IMR-90 (cell line): Measurements from ENCODE around the gene TERF2IP. TPM values are rescaled to one million over a fixed set of nuclear protein-coding genes. Genes with fewer than 3 reads are reported as not detected.
A peak's percentile ranks its signal among the peaks of the same experiment; 100 is the strongest.

ENCODE experiments used
- ATAC-seq: fragments of 200-7000 bp; cut with Tn5 transposase; 2 replicates; pipeline ENCODE4 v1.9.1; 2020; ENCODE audit warnings: low read depth, mild to moderate bottlenecking, moderate library complexity
- BruUV-seq: library from RNA; stranded (reverse); fragments of 400-500 nt; replicated peaks from 2 replicates; lab custom pipeline; 2021; lab: Mats Ljungman, UMichigan
- CTCF ChIA-PET: fragments of 300-600 bp; formaldehyde crosslinking; extraction: SDS; loops from one replicate; lab custom pipeline; 2021; ENCODE audit warnings: antibody characterized with exemption; lab: Yijun Ruan, JAX
- POLR2A ChIA-PET: fragments of 300-600 bp; sonication (Branson Sonifier 250); formaldehyde crosslinking; loops from one replicate; lab custom pipeline; 2022; ENCODE audit warnings: antibody characterized with exemption; ENCODE audit not compliant: unreplicated experiment; lab: Charles Lee
- DNase-seq: peaks from one replicate; pipeline ENCODE4 v3.0.0; 2013
- H2AFZ ChIP-seq: replicated peaks from 2 replicates; pipeline ENCODE3; 2013; ENCODE audit warnings: low read length, mild to moderate bottlenecking; ENCODE audit not compliant: poor library complexity
- H2AK5ac ChIP-seq: 2 replicates; pipeline ENCODE4 v1.6.1; 2013; ENCODE audit warnings: low read depth, low read length, inconsistent platforms
- H2AK9ac ChIP-seq: replicated peaks from 2 replicates; pipeline ENCODE3; 2013; ENCODE audit warnings: mild to moderate bottlenecking, low read depth, low read length, moderate library complexity; ENCODE audit not compliant: poor library complexity
- H2BK120ac ChIP-seq: 2 replicates; pipeline ENCODE4 v1.6.1; 2013; ENCODE audit warnings: low read depth, low read length, inconsistent platforms
- H2BK15ac ChIP-seq: 3 replicates; pipeline ENCODE4 v1.6.1; 2013; ENCODE audit warnings: low read depth, low read length, inconsistent platforms
- H2BK20ac ChIP-seq: 2 replicates; pipeline ENCODE4 v1.6.1; 2013; ENCODE audit warnings: low read depth, mild to moderate bottlenecking, inconsistent platforms, low read length, moderate library complexity
- H2BK5ac ChIP-seq: 2 replicates; pipeline ENCODE4 v1.6.1; 2013; ENCODE audit warnings: mild to moderate bottlenecking, low read depth, low read length, inconsistent platforms; ENCODE audit not compliant: poor library complexity, severe bottlenecking
- H3K14ac ChIP-seq: replicated peaks from 2 replicates; pipeline ENCODE4 v1.6.1; 2013; ENCODE audit warnings: low read depth, low read length, inconsistent platforms
- H3K18ac ChIP-seq: 2 replicates; pipeline ENCODE4 v1.6.1; 2013; ENCODE audit warnings: low read depth, low read length, control low read depth
- H3K23ac ChIP-seq: 2 replicates; pipeline ENCODE4 v1.6.1; 2013; ENCODE audit warnings: low read depth, low read length, inconsistent platforms
- H3K27ac ChIP-seq: 2 replicates; pipeline ENCODE4 v1.5.1; 2013; ENCODE audit warnings: mild to moderate bottlenecking, control low read depth, low read length; ENCODE audit not compliant: insufficient read depth
- H3K27me3 ChIP-seq: 2 replicates; pipeline ENCODE4 v1.6.1; 2013; ENCODE audit warnings: low read length; ENCODE audit not compliant: control insufficient read depth, insufficient read depth
- H3K36me3 ChIP-seq: 2 replicates; pipeline ENCODE4 v1.6.1; 2013; ENCODE audit warnings: low read length, mixed read lengths; ENCODE audit not compliant: control insufficient read depth, insufficient read depth
- H3K4ac ChIP-seq: 2 replicates; pipeline ENCODE4 v1.6.1; 2013; ENCODE audit warnings: low read depth, low read length, inconsistent platforms
- H3K4me1 ChIP-seq: 2 replicates; pipeline ENCODE4 v1.6.1; 2013; ENCODE audit warnings: low read length, mixed read lengths; ENCODE audit not compliant: control insufficient read depth, insufficient read depth
- H3K4me2 ChIP-seq: 2 replicates; pipeline ENCODE4 v1.6.1; 2013; ENCODE audit warnings: low read depth, mild to moderate bottlenecking, control low read depth, low read length, moderate library complexity
- H3K4me3 ChIP-seq: 2 replicates; pipeline ENCODE4 v1.5.1; 2013; ENCODE audit warnings: low read depth, mild to moderate bottlenecking, control low read depth, low read length, moderate library complexity; ENCODE audit not compliant: insufficient read depth
- H3K56ac ChIP-seq: 2 replicates; pipeline ENCODE4 v1.6.1; 2013; ENCODE audit warnings: low read length, inconsistent platforms; ENCODE audit not compliant: insufficient read depth; ENCODE audit errors: extremely low read depth
- H3K79me1 ChIP-seq, 2 experiments: 2 replicates each; pipeline ENCODE4 v1.6.1; 2013; ENCODE audit warnings: low read length in 2 of 2, inconsistent platforms in 1 of 2, low read depth in 1 of 2
- H3K9ac ChIP-seq: 2 replicates; pipeline ENCODE4 v1.6.1; 2013; ENCODE audit warnings: low read depth, low read length, control low read depth
- H3K9me1 ChIP-seq: 2 replicates; pipeline ENCODE4 v1.6.1; 2013; ENCODE audit warnings: low read length, inconsistent platforms; ENCODE audit not compliant: insufficient read depth
- H3K9me3 ChIP-seq: 2 replicates; pipeline ENCODE4 v1.6.1; 2013; ENCODE audit warnings: low read length; ENCODE audit not compliant: control insufficient read depth, insufficient read depth
- H4K20me1 ChIP-seq: 2 replicates; pipeline ENCODE4 v1.6.1; 2013; ENCODE audit warnings: low read length, inconsistent platforms; ENCODE audit not compliant: insufficient read depth
- H4K5ac ChIP-seq: 2 replicates; pipeline ENCODE4 v1.6.1; 2013; ENCODE audit warnings: mild to moderate bottlenecking, low read depth, low read length, control low read depth
- H4K8ac ChIP-seq, 2 experiments: 2 replicates each; pipeline ENCODE4 v1.6.1; 2013; ENCODE audit warnings: low read depth in 2 of 2, low read length in 2 of 2, control low read depth in 1 of 2, inconsistent platforms in 1 of 2
- H4K91ac ChIP-seq: 2 replicates; pipeline ENCODE4 v1.6.1; 2013; ENCODE audit warnings: low read depth, low read length, inconsistent platforms; ENCODE audit not compliant: insufficient read depth
- CEBPB ChIP-seq: IDR thresholded peaks from 2 replicates; pipeline ENCODE4 v1.6.1; 2012; ENCODE audit warnings: low read depth, low read length, improper control_type of control experiment
- WGBS, 2 experiments: methylation state at CpG; one replicate each; pipeline versions ENCODE4 v1.1.5 to v1.1.7; 2013; ENCODE audit warnings: missing lambda C conversion rate in 2 of 2; ENCODE audit not compliant: insufficient read length in 1 of 2; ENCODE audit errors: extremely low coverage in 2 of 2; 5-methylcytosine and 5-hydroxymethylcytosine counted together
- dilution Hi-C: fragments of 300-500 bp; cut with HindIII; formaldehyde crosslinking; loops from one replicate; pipeline ENCODE4 v1.14.3; 2018; ENCODE audit warnings: low sequenced_read_pairs; ENCODE audit not compliant: unreplicated experiment
- in situ Hi-C: fragments of 300-500 bp; cut with MboI; formaldehyde crosslinking; loops from 3 replicates; pipeline ENCODE4 v1.14.3; 2019; ENCODE audit warnings: low sequenced_read_pairs, inconsistent platforms, mixed read lengths
- intact Hi-C: fragments of 100-400 bp; cut with micrococcal nuclease; formaldehyde crosslinking; loops from 2 replicates; pipeline ENCODE4 v1.10.0; 2022
- polyA plus RNA-seq, 3 experiments: library from polyadenylated mRNA; depleted of rRNA; stranded (reverse); fragments of >200 nt; gene quantifications; 2 replicates each; pipeline ENCODE4 v1.2.3, GENCODE V29; 2012; ENCODE audit warnings: low replicate concordance in 1 of 3
- total RNA-seq: library from RNA; depleted of rRNA; stranded (reverse); fragments of >200 nt; gene quantifications from 2 replicates; pipeline ENCODE4 v1.2.3, GENCODE V29; 2012
- TF ChIP-seq, protein P1 (sequence below): conservative IDR thresholded peaks from 2 replicates; pipeline ENCODE4 v1.5.1; 2012; ENCODE audit warnings: mild to moderate bottlenecking, low read depth, low read length, improper control_type of control experiment

The TERF2IP gene
- total and polyA plus RNA-seq, 2 of the 4 experiments (the other 2 are of a cell fraction) = 15.4 to 32.5 TPM

DNA sequence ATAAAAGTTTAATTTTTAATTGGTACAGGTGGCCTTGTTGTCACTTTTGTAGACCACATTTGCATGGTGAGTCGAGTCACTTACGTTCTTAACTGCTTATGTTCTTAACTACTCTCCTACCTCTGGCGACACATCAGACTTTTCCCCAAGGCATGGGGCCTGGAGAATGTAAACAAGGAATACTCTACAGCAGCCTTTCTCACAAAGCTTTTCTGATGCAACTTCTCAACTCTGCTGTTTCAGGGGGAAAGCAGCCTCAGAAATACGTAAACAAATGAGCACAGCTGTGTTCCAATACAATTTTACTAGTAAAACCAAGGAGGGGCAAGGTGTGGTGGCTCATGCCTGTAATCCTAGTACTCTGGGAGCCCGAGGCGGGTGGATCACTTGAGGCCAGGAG, 7.0 kb upstream of the TERF2IP start:
- peaks cover 17% of the 10 kb centered on the region; the same call in 1 of the 2 replicates for H4K20me1 ChIP-seq
- no peak overlapping the region for H3K4me3 ChIP-seq
- ATAC-seq (peak; percentile 89), DNase-seq (peak; percentile 86)
- no peak overlapping the region for H3K56ac ChIP-seq
- H3K79me1 ChIP-seq = peaks cover 31 to 43% of the 10 kb centered on the region in 2 experiments
- TF ChIP-seq CEBPB = peak; percentile 63
- TF ChIP-seq, protein P1, sequence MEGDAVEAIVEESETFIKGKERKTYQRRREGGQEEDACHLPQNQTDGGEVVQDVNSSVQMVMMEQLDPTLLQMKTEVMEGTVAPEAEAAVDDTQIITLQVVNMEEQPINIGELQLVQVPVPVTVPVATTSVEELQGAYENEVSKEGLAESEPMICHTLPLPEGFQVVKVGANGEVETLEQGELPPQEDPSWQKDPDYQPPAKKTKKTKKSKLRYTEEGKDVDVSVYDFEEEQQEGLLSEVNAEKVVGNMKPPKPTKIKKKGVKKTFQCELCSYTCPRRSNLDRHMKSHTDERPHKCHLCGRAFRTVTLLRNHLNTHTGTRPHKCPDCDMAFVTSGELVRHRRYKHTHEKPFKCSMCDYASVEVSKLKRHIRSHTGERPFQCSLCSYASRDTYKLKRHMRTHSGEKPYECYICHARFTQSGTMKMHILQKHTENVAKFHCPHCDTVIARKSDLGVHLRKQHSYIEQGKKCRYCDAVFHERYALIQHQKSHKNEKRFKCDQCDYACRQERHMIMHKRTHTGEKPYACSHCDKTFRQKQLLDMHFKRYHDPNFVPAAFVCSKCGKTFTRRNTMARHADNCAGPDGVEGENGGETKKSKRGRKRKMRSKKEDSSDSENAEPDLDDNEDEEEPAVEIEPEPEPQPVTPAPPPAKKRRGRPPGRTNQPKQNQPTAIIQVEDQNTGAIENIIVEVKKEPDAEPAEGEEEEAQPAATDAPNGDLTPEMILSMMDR = no peak
- no peak overlapping the region for H2BK15ac ChIP-seq
- H3K27me3 ChIP-seq = no peaks in the 10 kb centered on the region
- dilution Hi-C loops (no loop called here), intact Hi-C loops (loop anchor here (10.0 kb wide), 1 partner anchor 1534 kb away; no protein-coding TSS in a partner anchor), in situ Hi-C loops (loop anchor here (10.0 kb wide), 1 partner anchor 124 kb away; no protein-coding TSS in a partner anchor)
- no peak overlapping the region for H2AFZ ChIP-seq
- H3K4me1 ChIP-seq = peaks cover 6% of the 10 kb centered on the region; the same call in 1 of the 2 replicates
- POLR2A ChIA-PET = no interaction called here
- H2BK5ac ChIP-seq = no peak overlapping the region
- H3K4me2 ChIP-seq = no peak overlapping the region; the same call in 1 of the 2 replicates
- H3K23ac ChIP-seq = no peak overlapping the region
- no peak overlapping the region for H2BK120ac ChIP-seq
- H3K14ac ChIP-seq = no peak overlapping the region
- peaks cover 51% of the 10 kb centered on the region for H3K36me3 ChIP-seq
- peak overlapping the region; percentile 88; the same call in 1 of the 2 replicates for H3K27ac ChIP-seq
- no TSS peak for BruUV-seq
- H3K18ac ChIP-seq = no peak overlapping the region; the same call in 1 of the 2 replicates
- H3K4ac ChIP-seq = no peak overlapping the region
- H3K9me1 ChIP-seq = 0 out of 2 replicates have a peak, but pooled peaks cover 2% of the 10 kb centered on the region
- no peak overlapping the region for H2BK20ac ChIP-seq
- no peak overlapping the region for H3K9ac ChIP-seq
- no peaks in the 10 kb centered on the region for H3K9me3 ChIP-seq
- no CpG with 5 or more reads among the region's 6 CpGs for WGBS, 2 experiments
- no peak overlapping the region for H4K8ac ChIP-seq
- H2AK9ac ChIP-seq = no peak overlapping the region
- peak overlapping the region; percentile 43; the same call in 1 of the 2 replicates for H4K91ac ChIP-seq
- CTCF ChIA-PET = no interaction called here
- no peak overlapping the region for H2AK5ac ChIP-seq
- H4K5ac ChIP-seq = no peak overlapping the region; the same call in 1 of the 2 replicates
